Activated CD8-positive, alpha-beta memory T cell treated with anti-CD3 and anti-CD28 coated beads, Interleukin-2, amount 50 U/mL, for 24 hours (primary cell): Measurements from ENCODE around the gene GADD45A.

Experiments
- DNase-seq: peaks from one replicate; pipeline ENCODE4 v3.0.0-alpha.2; 2020; ENCODE audit errors: extremely low read depth

GADD45A gene

GRCh38 chr1:67689267-67690017 lies 4.4 kb downstream of the GADD45A start:
- no peak for DNase-seq

- no peak for DNase-seq
These were observed 5.0 kb downstream of the GADD45A start for GRCh38 chr1:67690018-67690363.

GRCh38 chr1:67690411-67690810 lies 5.4 kb downstream of the GADD45A start:
- no peak for DNase-seq

GRCh38 chr1:67691712-67692111 lies 6.7 kb downstream of the GADD45A start:
- DNase-seq = no peak

- no peak for DNase-seq
These were observed 11.0 kb downstream of the GADD45A start for GRCh38 chr1:67695963-67696362.

GRCh38 chr1:67696708-67697107 lies 11.7 kb downstream of the GADD45A start:
- no peak for DNase-seq

- no peak for DNase-seq
These were observed 15.2 kb downstream of the GADD45A start for GRCh38 chr1:67700220-67700619.

- no peak for DNase-seq
These were observed 15.8 kb downstream of the GADD45A start for GRCh38 chr1:67700692-67701410.

GRCh38 chr1:67701876-67702275 lies 16.9 kb downstream of the GADD45A start:
- no peak for DNase-seq

GRCh38 chr1:67704351-67704750 lies 19.4 kb downstream of the GADD45A start:
- DNase-seq = no peak

GRCh38 chr1:67705735-67706453 lies 20.9 kb downstream of the GADD45A start:
- DNase-seq = no peak

GRCh38 chr1:67708606-67709005 lies 23.6 kb downstream of the GADD45A start:
- DNase-seq = no peak

- DNase-seq = no peak
These were observed 25.4 kb downstream of the GADD45A start for GRCh38 chr1:67710417-67710816.

- DNase-seq = no peak
These were observed 26.3 kb downstream of the GADD45A start for GRCh38 chr1:67711158-67711854.

- DNase-seq = no peak
These were observed 26.8 kb downstream of the GADD45A start for GRCh38 chr1:67711855-67712212.

GRCh38 chr1:67713057-67713846 lies 28.3 kb downstream of the GADD45A start:
- DNase-seq = no peak

GRCh38 chr1:67715819-67716218 lies 30.8 kb downstream of the GADD45A start:
- DNase-seq = no peak

GRCh38 chr1:67716800-67717199 lies 31.8 kb downstream of the GADD45A start:
- no peak for DNase-seq

GRCh38 chr1:67717876-67718275 lies 32.9 kb downstream of the GADD45A start:
- DNase-seq = no peak

GRCh38 chr1:67719329-67720196 lies 34.6 kb downstream of the GADD45A start:
- no peak for DNase-seq
